ENCODE data around the gene F5. TPM values are rescaled to one million over a fixed set of nuclear protein-coding genes. Genes with fewer than 3 reads are reported as not detected.
"Not testable (repeated sequence)": the region's sequence is repeated elsewhere in the genome, so short reads cannot be mapped to it uniquely, and the experiment has no call there.

The F5 gene
- total RNA-seq, 4 donors from 2014 or later, result 0.38 to 5.5 (median 2.7) TPM

GRCh38 chr1:169508432-169509338, 77.6 kb downstream of the F5 start:
- DNase-seq (ENCODE audit: low spot score in 2 of 2), result no peak
- intact Hi-C loops (cut with DNase I; ENCODE audit: low total_unique reads), result no loop called here
- 39 to 52% methylated on average over 3 of the region's 3 CpGs for WGBS, 2 donors
- H3K4me3 ChIP-seq (ENCODE audit: low read depth, poor library complexity, severe bottlenecking), result no peak overlapping the region
- TF ChIP-seq POLR2A (IDR thresholded peaks at IDR 0.05) (no peak), CTCF (IDR thresholded peaks at IDR 0.05) (no peak)

GRCh38 chr1:169507413-169507812, 78.9 kb downstream of the F5 start:
- TF ChIP-seq POLR2A (IDR thresholded peaks at IDR 0.05), result no peak
- TF ChIP-seq CTCF (IDR thresholded peaks at IDR 0.05), result no peak
- DNase-seq (ENCODE audit: low spot score in 2 of 2), result no peak
- WGBS, 2 donors, result 76 to 78% methylated on average over 2 of the region's 2 CpGs
- intact Hi-C loops (cut with DNase I; ENCODE audit: low total_unique reads), result no loop called here
- H3K4me3 ChIP-seq (ENCODE audit: low read depth, poor library complexity, severe bottlenecking), result no peak overlapping the region

GRCh38 chr1:169503601-169504000, 82.7 kb downstream of the F5 start:
- WGBS, 2 donors, result 93 to 100% methylated on average over 2 of the region's 2 CpGs
- intact Hi-C loops (cut with DNase I; ENCODE audit: low total_unique reads); H3K4me3 ChIP-seq (ENCODE audit: low read depth, poor library complexity, severe bottlenecking); DNase-seq (ENCODE audit: low spot score in 2 of 2): not testable (repeated sequence)

GRCh38 chr1:169499807-169500206, 86.5 kb downstream of the F5 start:
- TF ChIP-seq CTCF (IDR thresholded peaks at IDR 0.05) (no peak), POLR2A (IDR thresholded peaks at IDR 0.05) (no peak)
- intact Hi-C loops (cut with DNase I; ENCODE audit: low total_unique reads), result no loop called here
- H3K4me3 ChIP-seq (ENCODE audit: low read depth, poor library complexity, severe bottlenecking), result no peak overlapping the region
- DNase-seq (ENCODE audit: low spot score in 2 of 2), result no peak

GRCh38 chr1:169497317-169497716, 89.0 kb downstream of the F5 start:
- TF ChIP-seq POLR2A (IDR thresholded peaks at IDR 0.05) (no peak), CTCF (IDR thresholded peaks at IDR 0.05) (no peak)
- WGBS, 2 donors, result 80 to 83% methylated on average over 2 of the region's 2 CpGs
- no peak overlapping the region for H3K4me3 ChIP-seq (ENCODE audit: low read depth, poor library complexity, severe bottlenecking)
- intact Hi-C loops (cut with DNase I; ENCODE audit: low total_unique reads), result no loop called here
- DNase-seq (ENCODE audit: low spot score in 2 of 2), result no peak

- 48 to 50% methylated on average over 2 of the region's 2 CpGs for WGBS, 2 donors
- no peak for DNase-seq (ENCODE audit: low spot score in 2 of 2)
- H3K4me3 ChIP-seq (ENCODE audit: low read depth, poor library complexity, severe bottlenecking), result no peak overlapping the region
- intact Hi-C loops (cut with DNase I; ENCODE audit: low total_unique reads), result no loop called here
- TF ChIP-seq CTCF (IDR thresholded peaks at IDR 0.05), result no peak
- no peak for TF ChIP-seq POLR2A (IDR thresholded peaks at IDR 0.05)
Observed at GRCh38 chr1:169495916-169496315, 90.4 kb downstream of the F5 start.

Measured in lower leg skin (tissue), 4 donors.